KMS-11 (cell line): Measurements from ENCODE around the gene ADARB1.
A peak's percentile ranks its signal among the peaks of the same experiment; 100 is the strongest.

Experiments
- H2AFZ ChIP-seq: fragments of 200-600 bp; sonication (generic); 2 replicates; pipeline ENCODE4 v1.6.1; 2016; ENCODE audit warnings: antibody characterized with exemption, mixed run types, low read depth
- H3K27ac ChIP-seq: fragments of 200-600 bp; sonication (generic); 2 replicates; pipeline ENCODE4 v1.6.1; 2016; ENCODE audit warnings: mild to moderate bottlenecking, mixed run types
- H3K27me3 ChIP-seq: fragments of 200-600 bp; sonication (generic); 2 replicates; pipeline ENCODE4 v1.6.1; 2017; ENCODE audit warnings: mild to moderate bottlenecking, low read depth, mixed run types, moderate library complexity; ENCODE audit not compliant: insufficient read depth
- H3K36me3 ChIP-seq: fragments of 200-600 bp; sonication (generic); 2 replicates; pipeline ENCODE4 v1.6.1; 2017; ENCODE audit warnings: mild to moderate bottlenecking, mixed run types; ENCODE audit not compliant: insufficient read depth
- H3K4me1 ChIP-seq: fragments of 200-600 bp; sonication (generic); 2 replicates; pipeline ENCODE4 v1.6.1; 2016; ENCODE audit warnings: mild to moderate bottlenecking, low read depth, mixed run types; ENCODE audit not compliant: poor library complexity, severe bottlenecking
- H3K4me2 ChIP-seq: fragments of 200-600 bp; sonication (generic); 2 replicates; pipeline ENCODE4 v1.7.0; 2016; ENCODE audit warnings: mild to moderate bottlenecking, mixed run types
- H3K4me3 ChIP-seq: fragments of 200-600 bp; sonication (generic); IDR thresholded peaks from 2 replicates; pipeline ENCODE4 v1.6.1; 2017; ENCODE audit warnings: low read depth, low read length, mixed read lengths; ENCODE audit not compliant: insufficient read depth
- H3K79me2 ChIP-seq: fragments of 200-600 bp; sonication (generic); 2 replicates; pipeline ENCODE4 v1.6.1; 2016; ENCODE audit warnings: low read depth, mixed run types; ENCODE audit not compliant: insufficient read depth
- H3K9ac ChIP-seq: fragments of 200-600 bp; sonication (generic); 2 replicates; pipeline ENCODE4 v1.6.1; 2016; ENCODE audit warnings: mild to moderate bottlenecking, mixed run types
- H4K20me1 ChIP-seq: fragments of 200-600 bp; sonication (generic); 2 replicates; pipeline ENCODE4 v1.6.1; 2016; ENCODE audit warnings: mild to moderate bottlenecking, mixed run types; ENCODE audit not compliant: insufficient read depth
- TF ChIP-seq, protein P1 (sequence below): fragments of 200-600 bp; sonication (generic); conservative IDR thresholded peaks from 2 replicates; pipeline ENCODE4 v1.6.1; 2017; ENCODE audit warnings: low read depth, mild to moderate bottlenecking, antibody characterized with exemption, low read length, moderate library complexity, mixed read lengths

Gene ADARB1

DNA sequence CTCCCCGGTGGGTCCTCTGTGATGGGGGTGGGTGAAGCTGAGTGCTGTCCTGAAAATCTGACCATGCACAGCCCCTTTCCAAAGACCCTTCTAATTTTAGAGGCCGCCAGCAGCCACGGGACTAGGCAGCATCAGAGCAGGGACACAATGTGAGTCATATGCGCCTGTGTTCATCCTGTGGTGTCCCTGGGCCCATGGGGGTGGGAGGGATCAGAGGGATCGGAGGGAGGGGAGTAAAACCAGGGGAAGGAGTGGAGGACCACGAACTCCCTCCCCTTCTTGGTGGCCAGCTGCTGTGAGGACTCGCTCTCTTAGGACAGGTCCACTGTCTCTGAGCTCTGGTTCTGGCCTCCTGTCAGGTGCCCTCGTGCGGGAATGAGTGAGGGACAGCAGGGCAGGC is 61.5 kb downstream of the ADARB1 start:
- H3K4me2 ChIP-seq, result no peak overlapping the region
- no peaks in the 10 kb centered on the region for H3K79me2 ChIP-seq
- no peaks in the 10 kb centered on the region for H3K36me3 ChIP-seq

DNA sequence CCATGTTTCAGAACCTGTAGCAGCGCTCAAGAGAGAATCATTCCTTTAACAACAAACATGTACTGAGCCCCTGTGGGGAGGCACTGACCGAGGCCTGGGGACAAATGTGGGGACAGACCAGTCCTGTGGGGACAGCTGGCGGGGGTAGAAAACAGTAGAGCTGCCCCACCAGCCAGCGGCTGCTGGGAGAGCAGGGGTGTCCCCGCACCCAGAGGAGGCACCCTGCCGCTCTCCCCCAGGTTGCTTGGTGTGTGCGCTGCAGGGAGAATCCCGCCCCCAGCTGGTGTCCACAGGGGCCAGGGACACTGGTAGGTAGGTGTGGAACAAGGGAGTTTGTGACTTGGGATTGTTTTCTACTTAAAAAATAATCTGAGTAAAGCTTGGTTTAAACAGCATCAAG is 62.1 kb downstream of the ADARB1 start:
- no peaks in the 10 kb centered on the region for H3K79me2 ChIP-seq
- TF ChIP-seq, protein P1, sequence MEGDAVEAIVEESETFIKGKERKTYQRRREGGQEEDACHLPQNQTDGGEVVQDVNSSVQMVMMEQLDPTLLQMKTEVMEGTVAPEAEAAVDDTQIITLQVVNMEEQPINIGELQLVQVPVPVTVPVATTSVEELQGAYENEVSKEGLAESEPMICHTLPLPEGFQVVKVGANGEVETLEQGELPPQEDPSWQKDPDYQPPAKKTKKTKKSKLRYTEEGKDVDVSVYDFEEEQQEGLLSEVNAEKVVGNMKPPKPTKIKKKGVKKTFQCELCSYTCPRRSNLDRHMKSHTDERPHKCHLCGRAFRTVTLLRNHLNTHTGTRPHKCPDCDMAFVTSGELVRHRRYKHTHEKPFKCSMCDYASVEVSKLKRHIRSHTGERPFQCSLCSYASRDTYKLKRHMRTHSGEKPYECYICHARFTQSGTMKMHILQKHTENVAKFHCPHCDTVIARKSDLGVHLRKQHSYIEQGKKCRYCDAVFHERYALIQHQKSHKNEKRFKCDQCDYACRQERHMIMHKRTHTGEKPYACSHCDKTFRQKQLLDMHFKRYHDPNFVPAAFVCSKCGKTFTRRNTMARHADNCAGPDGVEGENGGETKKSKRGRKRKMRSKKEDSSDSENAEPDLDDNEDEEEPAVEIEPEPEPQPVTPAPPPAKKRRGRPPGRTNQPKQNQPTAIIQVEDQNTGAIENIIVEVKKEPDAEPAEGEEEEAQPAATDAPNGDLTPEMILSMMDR, result no peak
- peaks cover 31% of the 10 kb centered on the region for H3K4me1 ChIP-seq
- H4K20me1 ChIP-seq, result no peaks in the 10 kb centered on the region
- H3K27ac ChIP-seq, result no peak overlapping the region
- no peaks in the 10 kb centered on the region for H3K36me3 ChIP-seq
- H3K4me3 ChIP-seq, result no peak overlapping the region
- H3K9ac ChIP-seq, result no peak overlapping the region
- no peaks in the 10 kb centered on the region for H3K27me3 ChIP-seq
- no peak overlapping the region for H3K4me2 ChIP-seq
- H2AFZ ChIP-seq, result no peak overlapping the region

More for the DNA sequence above, 61.5 kb downstream of the ADARB1 start:
- no peaks in the 10 kb centered on the region for H4K20me1 ChIP-seq
- peaks cover 37% of the 10 kb centered on the region for H3K4me1 ChIP-seq
- H2AFZ ChIP-seq, result no peak overlapping the region
- H3K9ac ChIP-seq, result no peak overlapping the region
- H3K4me3 ChIP-seq, result no peak overlapping the region
- TF ChIP-seq, protein P1, result no peak
- no peak overlapping the region for H3K27ac ChIP-seq
- no peaks in the 10 kb centered on the region for H3K27me3 ChIP-seq

DNA sequence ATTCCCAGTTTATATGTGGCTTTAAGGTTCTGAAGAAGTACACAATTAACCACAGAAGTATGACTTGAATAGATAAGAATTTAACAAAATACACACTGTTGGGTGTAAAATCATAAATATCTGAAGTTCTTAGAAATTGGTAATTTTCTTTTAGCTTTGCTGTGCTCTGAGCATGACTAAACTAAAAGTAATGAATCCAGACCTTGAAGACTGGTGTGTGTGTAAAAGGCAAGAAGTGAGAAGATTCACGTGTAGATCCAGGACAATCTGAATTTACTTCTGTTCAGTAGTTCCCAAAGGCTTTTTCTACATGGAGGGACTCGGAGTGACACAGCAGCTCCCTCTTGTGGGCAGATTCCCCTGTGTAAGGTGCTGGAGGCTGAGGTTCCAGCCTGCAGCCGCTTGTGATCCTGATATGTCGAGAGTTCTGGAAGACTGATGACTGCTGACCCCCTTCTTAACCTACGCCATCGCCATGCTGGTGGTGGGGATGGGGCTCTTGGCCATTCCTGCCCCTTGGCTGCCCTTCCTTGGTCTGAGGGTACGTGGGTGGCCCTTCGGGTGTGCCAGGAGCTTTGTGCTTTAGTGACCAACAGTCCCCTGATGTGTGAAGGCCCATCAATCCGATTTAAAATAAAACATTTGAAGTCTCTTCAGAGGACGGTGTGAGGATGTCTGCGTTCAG is 62.7 kb downstream of the ADARB1 start:
- Histone ChIP-seq H3K27ac (no peak overlapping the region), H4K20me1 (no peaks in the 10 kb centered on the region), H3K4me3 (no peak overlapping the region), H3K4me2 (no peak overlapping the region), H3K79me2 (no peaks in the 10 kb centered on the region), H3K36me3 (no peaks in the 10 kb centered on the region), H3K9ac (no peak overlapping the region), H2AFZ (no peak overlapping the region), H3K27me3 (no peaks in the 10 kb centered on the region), H3K4me1 (peaks cover 25% of the 10 kb centered on the region)
- TF ChIP-seq, protein P1, result peak; percentile 84

DNA sequence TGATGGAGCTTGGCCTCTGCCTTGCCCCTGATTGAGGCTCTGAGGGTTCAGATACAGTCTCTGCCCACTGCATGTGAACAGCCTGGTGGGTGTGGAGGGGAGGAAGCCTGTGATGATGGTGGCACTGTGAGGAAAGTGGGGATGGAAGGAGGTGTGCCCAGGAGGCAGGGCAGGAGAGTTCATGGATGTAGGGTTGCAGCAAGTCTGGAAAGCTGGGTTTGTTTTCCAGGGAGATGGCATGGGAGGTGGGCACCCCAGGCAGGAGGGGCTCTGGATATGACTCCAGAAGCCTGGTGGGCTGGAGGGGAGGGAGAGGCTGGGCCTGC is 63.2 kb downstream of the ADARB1 start:
- Histone ChIP-seq H3K36me3 (no peaks in the 10 kb centered on the region), H3K4me2 (no peak overlapping the region), H3K79me2 (no peaks in the 10 kb centered on the region), H4K20me1 (no peaks in the 10 kb centered on the region), H3K27me3 (no peaks in the 10 kb centered on the region), H3K4me3 (no peak overlapping the region), H2AFZ (no peak overlapping the region), H3K27ac (no peak overlapping the region), H3K4me1 (peaks cover 23% of the 10 kb centered on the region), H3K9ac (no peak overlapping the region)
- TF ChIP-seq, protein P1, result no peak
